Loucy (cell line): Measurements from ENCODE around the gene ZNF76.

Source experiments
- H2AFZ ChIP-seq: fragments of 200-600 bp; sonication (generic); 2 replicates; pipeline ENCODE4 v1.6.0; 2016; ENCODE audit warnings: antibody characterized with exemption, mild to moderate bottlenecking, low read length, moderate library complexity
- H3F3A ChIP-seq: fragments of 200-600 bp; 2 replicates; pipeline ENCODE4 v1.6.0; 2016; ENCODE audit warnings: antibody characterized with exemption, low read depth, mild to moderate bottlenecking
- H3K27me3 ChIP-seq: fragments of 200-600 bp; sonication (generic); 2 replicates; pipeline ENCODE4 v1.6.1; 2014; ENCODE audit warnings: low read length, mild to moderate bottlenecking; ENCODE audit not compliant: insufficient read depth, poor library complexity, severe bottlenecking
- H3K36me3 ChIP-seq: fragments of 200-600 bp; sonication (generic); 2 replicates; pipeline ENCODE4 v1.6.1; 2016; ENCODE audit warnings: low read length; ENCODE audit not compliant: insufficient read depth
- H3K4me1 ChIP-seq: fragments of 200-600 bp; sonication (generic); 2 replicates; pipeline ENCODE4 v1.5.1; 2014; ENCODE audit warnings: low read length, mild to moderate bottlenecking; ENCODE audit not compliant: insufficient read depth, poor library complexity, severe bottlenecking
- H3K4me2 ChIP-seq: fragments of 200-600 bp; sonication (generic); 2 replicates; pipeline ENCODE4 v1.6.0; 2014; ENCODE audit warnings: antibody characterized with exemption, low read length, low read depth, mild to moderate bottlenecking; ENCODE audit not compliant: poor library complexity, severe bottlenecking
- H3K4me3 ChIP-seq: fragments of 200-600 bp; sonication (generic); 2 replicates; pipeline ENCODE4 v1.5.1; 2014; ENCODE audit warnings: low read length, mild to moderate bottlenecking, mixed read lengths; ENCODE audit not compliant: poor library complexity, severe bottlenecking
- H3K79me2 ChIP-seq: fragments of 200-600 bp; sonication (generic); 2 replicates; pipeline ENCODE4 v1.6.1; 2014; ENCODE audit warnings: low read length; ENCODE audit not compliant: insufficient read depth
- H3K9ac ChIP-seq: fragments of 200-600 bp; sonication (generic); 2 replicates; pipeline ENCODE4 v1.6.0; 2014; ENCODE audit warnings: mild to moderate bottlenecking, low read depth, low read length, moderate library complexity; ENCODE audit not compliant: poor library complexity, severe bottlenecking
- H3K9me2 ChIP-seq: fragments of 200-600 bp; sonication (generic); replicated peaks from 2 replicates; pipeline ENCODE4 v1.6.1; 2016; ENCODE audit warnings: low read depth, low read length, mixed read lengths
- H3K9me3 ChIP-seq: fragments of 200-600 bp; sonication (generic); 2 replicates; pipeline ENCODE4 v1.6.1; 2014; ENCODE audit warnings: mild to moderate bottlenecking, antibody characterized with exemption, low read length, low read depth; ENCODE audit not compliant: insufficient read depth
- H4K20me1 ChIP-seq: fragments of 200-600 bp; sonication (generic); 2 replicates; pipeline ENCODE4 v1.6.0; 2014; ENCODE audit warnings: antibody characterized with exemption, low read length, mild to moderate bottlenecking; ENCODE audit not compliant: insufficient read depth, poor library complexity, severe bottlenecking
- EZH2phosphoT487 ChIP-seq: fragments of 200-600 bp; IDR thresholded peaks from 2 replicates; pipeline ENCODE4 v1.6.1; 2018; ENCODE audit warnings: antibody characterized with exemption, mild to moderate bottlenecking, moderate library complexity, borderline replicate concordance
- TF ChIP-seq, protein P1 (sequence below): fragments of 200-600 bp; sonication (generic); conservative IDR thresholded peaks from 2 replicates; pipeline ENCODE4 v1.5.1; 2014; ENCODE audit warnings: mild to moderate bottlenecking, antibody characterized with exemption, low read length

ZNF76 gene

GRCh38 chr6:35214869-35215664, 44.5 kb upstream of the ZNF76 start:
- Histone ChIP-seq H3K9me3 (no peaks in the 10 kb centered on the region), H3K9ac (no peak overlapping the region), H4K20me1 (no peaks in the 10 kb centered on the region), H3K4me3 (no peak overlapping the region), H3F3A (no peaks in the 10 kb centered on the region), H3K27me3 (no peaks in the 10 kb centered on the region), H3K4me2 (no peak overlapping the region), H3K36me3 (no peaks in the 10 kb centered on the region), H3K4me1 (no peaks in the 10 kb centered on the region), H3K9me2 (no peaks in the 10 kb centered on the region), H3K79me2 (no peaks in the 10 kb centered on the region), H2AFZ (no peak overlapping the region)
- TF ChIP-seq, protein P1, sequence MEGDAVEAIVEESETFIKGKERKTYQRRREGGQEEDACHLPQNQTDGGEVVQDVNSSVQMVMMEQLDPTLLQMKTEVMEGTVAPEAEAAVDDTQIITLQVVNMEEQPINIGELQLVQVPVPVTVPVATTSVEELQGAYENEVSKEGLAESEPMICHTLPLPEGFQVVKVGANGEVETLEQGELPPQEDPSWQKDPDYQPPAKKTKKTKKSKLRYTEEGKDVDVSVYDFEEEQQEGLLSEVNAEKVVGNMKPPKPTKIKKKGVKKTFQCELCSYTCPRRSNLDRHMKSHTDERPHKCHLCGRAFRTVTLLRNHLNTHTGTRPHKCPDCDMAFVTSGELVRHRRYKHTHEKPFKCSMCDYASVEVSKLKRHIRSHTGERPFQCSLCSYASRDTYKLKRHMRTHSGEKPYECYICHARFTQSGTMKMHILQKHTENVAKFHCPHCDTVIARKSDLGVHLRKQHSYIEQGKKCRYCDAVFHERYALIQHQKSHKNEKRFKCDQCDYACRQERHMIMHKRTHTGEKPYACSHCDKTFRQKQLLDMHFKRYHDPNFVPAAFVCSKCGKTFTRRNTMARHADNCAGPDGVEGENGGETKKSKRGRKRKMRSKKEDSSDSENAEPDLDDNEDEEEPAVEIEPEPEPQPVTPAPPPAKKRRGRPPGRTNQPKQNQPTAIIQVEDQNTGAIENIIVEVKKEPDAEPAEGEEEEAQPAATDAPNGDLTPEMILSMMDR, result no peak
- no peak for TF ChIP-seq EZH2phosphoT487

DNA sequence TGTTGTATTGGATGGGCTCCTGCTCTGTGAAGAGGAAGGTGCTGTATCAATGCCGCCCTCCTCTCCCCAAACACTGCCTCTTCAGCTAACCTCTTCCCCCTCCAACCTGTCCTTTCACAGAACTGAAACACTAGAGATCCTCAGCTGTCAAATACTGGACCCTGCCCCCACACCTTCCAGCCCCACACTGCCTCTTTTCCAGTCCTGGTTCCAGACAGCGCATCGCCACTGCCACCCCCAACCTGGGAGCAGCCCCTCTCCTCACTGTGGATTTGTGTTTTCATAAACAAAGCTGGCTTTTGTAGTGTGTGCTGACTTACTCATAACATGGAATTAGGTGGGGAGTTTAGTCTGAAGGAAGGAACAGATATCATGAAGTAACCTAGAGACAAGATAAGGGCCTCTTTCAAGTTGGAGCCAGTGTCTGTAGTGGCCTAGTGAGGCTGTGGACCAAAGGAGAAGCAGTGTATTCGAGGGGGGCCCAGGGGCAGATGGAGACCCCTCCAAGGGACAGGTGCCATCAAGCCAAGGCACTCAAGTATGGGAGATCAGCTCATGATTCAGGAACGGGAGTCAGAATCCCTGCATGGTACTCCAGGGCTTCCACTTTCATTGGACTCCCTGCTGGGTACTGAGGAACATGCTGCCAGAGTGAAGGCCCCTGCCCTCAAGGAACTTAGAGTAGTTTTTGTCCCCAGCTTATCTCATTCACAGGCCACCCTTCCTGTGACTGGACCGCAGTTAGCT, 43.7 kb upstream of the ZNF76 start:
- no peak overlapping the region for H3K4me3 ChIP-seq
- no peaks in the 10 kb centered on the region for H3K4me1 ChIP-seq
- no peak for TF ChIP-seq EZH2phosphoT487
- TF ChIP-seq, protein P1, result no peak
- no peaks in the 10 kb centered on the region for H3K9me3 ChIP-seq
- H2AFZ ChIP-seq, result no peak overlapping the region
- H3K9me2 ChIP-seq, result no peaks in the 10 kb centered on the region
- no peaks in the 10 kb centered on the region for H3K36me3 ChIP-seq
- H3K4me2 ChIP-seq, result no peak overlapping the region
- H3F3A ChIP-seq, result no peaks in the 10 kb centered on the region
- H3K79me2 ChIP-seq, result no peaks in the 10 kb centered on the region
- no peaks in the 10 kb centered on the region for H3K27me3 ChIP-seq
- H4K20me1 ChIP-seq, result no peaks in the 10 kb centered on the region
- no peak overlapping the region for H3K9ac ChIP-seq

DNA sequence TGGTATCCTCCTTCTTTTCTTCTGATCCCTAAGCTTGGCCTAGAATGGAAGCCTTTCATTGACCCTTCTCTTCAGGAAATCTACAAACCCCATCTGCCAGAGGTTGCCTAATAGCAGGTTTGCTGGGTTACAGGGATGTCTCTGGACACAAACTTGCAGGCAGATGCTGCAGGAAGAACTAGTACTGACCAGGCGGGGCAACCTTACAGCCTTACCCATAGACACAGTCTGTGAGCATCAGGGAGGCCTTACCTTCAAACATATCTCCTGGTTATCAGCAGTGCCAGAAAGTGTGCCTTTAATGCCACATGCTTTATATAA, 43.2 kb upstream of the ZNF76 start:
- no peaks in the 10 kb centered on the region for H3K9me3 ChIP-seq
- no peak overlapping the region for H3K9ac ChIP-seq
- H3K36me3 ChIP-seq, result no peaks in the 10 kb centered on the region
- no peak overlapping the region for H3K4me2 ChIP-seq
- no peaks in the 10 kb centered on the region for H3F3A ChIP-seq
- H2AFZ ChIP-seq, result no peak overlapping the region
- H3K4me1 ChIP-seq, result no peaks in the 10 kb centered on the region
- no peaks in the 10 kb centered on the region for H4K20me1 ChIP-seq
- H3K9me2 ChIP-seq, result no peaks in the 10 kb centered on the region
- TF ChIP-seq, protein P1, result no peak
- no peak for TF ChIP-seq EZH2phosphoT487
- H3K27me3 ChIP-seq, result no peaks in the 10 kb centered on the region
- H3K4me3 ChIP-seq, result no peak overlapping the region
- no peaks in the 10 kb centered on the region for H3K79me2 ChIP-seq
